NCI-H146 (cell line): ENCODE results near the gene DPY19L3.
"Not testable (repeated sequence)": the region's sequence is repeated elsewhere in the genome, so short reads cannot be mapped to it uniquely, and the experiment has no call there.

ENCODE experiments used
- DNase-seq: peaks from one replicate; lab custom pipeline; 2025; lab: John Stamatoyannopoulos, UW

DPY19L3 gene

GRCh38 chr19:32396046-32396652 is 9.4 kb upstream of the DPY19L3 start:
- DNase-seq = no peak

- DNase-seq = no peak
These were observed 7.9 kb upstream of the DPY19L3 start for GRCh38 chr19:32397671-32398101.

- no peak for DNase-seq
These were observed 3.6 kb upstream of the DPY19L3 start for GRCh38 chr19:32401992-32402391.

GRCh38 chr19:32403291-32403995 is 2.1 kb upstream of the DPY19L3 start:
- peak; percentile 6 for DNase-seq

- peak; percentile 64 for DNase-seq
These were observed 1.2 kb upstream of the DPY19L3 start for GRCh38 chr19:32404213-32404932.

GRCh38 chr19:32404933-32405430 is 588 bp upstream of the DPY19L3 start:
- DNase-seq = peak; percentile 78

GRCh38 chr19:32406161-32407003 is 812 bp downstream of the DPY19L3 start:
- DNase-seq = no peak

GRCh38 chr19:32407004-32407992 is 1.7 kb downstream of the DPY19L3 start:
- no peak for DNase-seq

- DNase-seq = no peak
These were observed 9.7 kb downstream of the DPY19L3 start for GRCh38 chr19:32415246-32415645.

GRCh38 chr19:32415669-32416068 is 10.1 kb downstream of the DPY19L3 start:
- no peak for DNase-seq

GRCh38 chr19:32416749-32417456 is 11.3 kb downstream of the DPY19L3 start:
- no peak for DNase-seq

- DNase-seq = no peak
These were observed 12.6 kb downstream of the DPY19L3 start for GRCh38 chr19:32418155-32418554.

- DNase-seq = no peak
These were observed 16.2 kb downstream of the DPY19L3 start for GRCh38 chr19:32421589-32422361.

GRCh38 chr19:32422435-32422834 is 16.9 kb downstream of the DPY19L3 start:
- DNase-seq = no peak

GRCh38 chr19:32423944-32424343 is 18.4 kb downstream of the DPY19L3 start:
- not testable (repeated sequence) for DNase-seq

GRCh38 chr19:32427536-32427935 is 22.0 kb downstream of the DPY19L3 start:
- no peak for DNase-seq

GRCh38 chr19:32436692-32437091 is 31.1 kb downstream of the DPY19L3 start:
- DNase-seq = no peak

GRCh38 chr19:32437096-32437495 is 31.5 kb downstream of the DPY19L3 start:
- no peak for DNase-seq

GRCh38 chr19:32438751-32439150 is 33.2 kb downstream of the DPY19L3 start:
- DNase-seq = no peak
